ENCODE data around the gene NTMT2. TPM values are rescaled to one million over a fixed set of nuclear protein-coding genes. Genes with fewer than 3 reads are reported as not detected.

The NTMT2 gene
- total and polyA plus RNA-seq, 9 of the 15 experiments (the other 6 are each of a cell fraction or from before 2014, with no cell fraction given), result not detected

GRCh38 chr1:170198584-170198983 lies 52.8 kb downstream of the NTMT2 start:
- Histone ChIP-seq H3K4me3 (no peak overlapping the region), H2AFZ (ENCODE audit: low read depth, low read length) (no peak overlapping the region), H3K79me2 (ENCODE audit: control insufficient read depth, insufficient read depth, low read length) (no peaks in the 10 kb centered on the region), H3K9me1 (ENCODE audit: control insufficient read depth, insufficient read depth, low read length) (no peaks in the 10 kb centered on the region), H4K20me1 (replicated peaks; ENCODE audit: control insufficient read depth, insufficient read depth, low read length) (no peaks in the 10 kb centered on the region), H3K9me3 (replicated peaks; ENCODE audit: control insufficient read depth, insufficient read depth, low read depth, low read length) (no peaks in the 10 kb centered on the region; the same call in 1 of the 2 replicates), H3K27ac (ENCODE audit: extremely low read depth, low read depth, low read length) (no peak overlapping the region), H3K9ac (ENCODE audit: insufficient read depth in 1 of 2, low read depth in 2 of 2, low read length in 2 of 2) (no peak overlapping the region), H3K27me3 (ENCODE audit: control insufficient read depth in 2 of 2, insufficient read depth in 2 of 2, low read length in 2 of 2) (no peaks in the 10 kb centered on the region), H3K4me2 (ENCODE audit: insufficient read depth, low read length) (no peak overlapping the region), H3K36me3 (ENCODE audit: control insufficient read depth, insufficient read depth, low read length) (no peaks in the 10 kb centered on the region), H3K4me1 (replicated peaks in 1 of 2; ENCODE audit: control insufficient read depth in 2 of 2, insufficient read depth in 2 of 2, low read length in 2 of 2) (no peaks in the 10 kb centered on the region)
- in situ Hi-C loops (cut with MboI) (no loop called here), intact Hi-C loops (cut with micrococcal nuclease) (no loop called here)
- TF ChIP-seq E2F6 (IDR thresholded peaks at IDR 0.05; ENCODE audit: borderline replicate concordance in 1 of 2, extremely low read depth in 1 of 2, insufficient read depth in 1 of 2, insufficient read length in 1 of 2, low read depth in 1 of 2, low read length in 1 of 2, poor library complexity in 1 of 2, severe bottlenecking in 1 of 2) (no peak), ZNF436 (CRISPR knock-in tag; IDR thresholded peaks at IDR 0.05) (no peak), MYBL2 (IDR thresholded peaks at IDR 0.05; ENCODE audit: low read depth) (no peak), MYBL2 (CRISPR knock-in tag; IDR thresholded peaks at IDR 0.05; ENCODE audit: borderline replicate concordance) (no peak), PYGO2 (tag; IDR thresholded peaks at IDR 0.05) (no peak), BCOR (IDR thresholded peaks at IDR 0.05) (no peak), NBN (IDR thresholded peaks at IDR 0.05; ENCODE audit: low read depth) (no peak), POLR2AphosphoS2 (IDR thresholded peaks at IDR 0.05; ENCODE audit: low read length) (no peak), MAFK (IDR thresholded peaks at IDR 0.05; ENCODE audit: low read length) (no peak), NCOA6 (IDR thresholded peaks at IDR 0.05) (no peak), EGR1 (conservative IDR thresholded peaks at IDR 0.05) (no peak), MTF1 (CRISPR knock-in tag; IDR thresholded peaks at IDR 0.05; ENCODE audit: borderline replicate concordance) (no peak), RFX1 (IDR thresholded peaks at IDR 0.05) (no peak), SMARCC2 (IDR thresholded peaks at IDR 0.05; ENCODE audit: low read depth) (no peak), TAF15 (IDR thresholded peaks at IDR 0.05; ENCODE audit: low read depth, low read length) (no peak), MXD1 (CRISPR knock-in tag; IDR thresholded peaks at IDR 0.05; ENCODE audit: borderline replicate concordance, poor library complexity, severe bottlenecking) (no peak)
- POLR2A ChIA-PET, result no interaction called here
- BruUV-seq (replicated peaks), result no TSS peak
- ATAC-seq (no peak), FAIRE-seq (no peak), DNase-seq (ENCODE audit: extremely low read depth in 1 of 4, low spot score in 3 of 4) (no peak)
- CTCF ChIA-PET (ENCODE audit: low intra/inter-chr PET ratio), result no interaction called here
